ENCODE measurements around the gene MLANA. TPM values are rescaled to one million over a fixed set of nuclear protein-coding genes. Genes with fewer than 3 reads are reported as not detected.

The MLANA gene
- polyA plus RNA-seq, 1 donor from 2014 or later, result not detected

DNA sequence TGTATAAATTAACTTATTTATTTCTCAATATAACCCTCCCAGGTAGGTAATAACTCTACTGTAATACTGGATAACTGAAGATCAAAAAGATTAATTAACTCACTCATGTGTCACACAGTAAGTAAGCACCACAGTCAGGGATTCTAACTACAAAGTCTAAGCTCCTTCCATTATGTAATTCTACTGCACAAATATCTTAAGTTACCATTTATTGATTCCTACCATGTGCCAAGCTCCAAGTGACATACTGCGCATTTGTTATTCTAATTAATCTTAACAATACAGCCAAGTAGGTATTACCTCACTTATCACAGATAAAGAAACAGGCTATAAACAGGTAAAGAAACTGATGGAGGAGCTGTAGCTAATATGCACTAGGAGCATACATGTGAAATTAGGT lies 66.5 kb downstream of the MLANA start:
- Histone ChIP-seq H2AFZ (ENCODE audit: low read depth, low read length) (no peak overlapping the region), H3K4me3 (ENCODE audit: low read length) (no peak overlapping the region), H3F3A (ENCODE audit: insufficient read depth, low read length, poor library complexity, severe bottlenecking) (no peaks in the 10 kb centered on the region), H3K9me2 (ENCODE audit: insufficient read depth, low read length) (no peaks in the 10 kb centered on the region), H3K36me3 (ENCODE audit: insufficient read depth, low read length) (no peaks in the 10 kb centered on the region), H3K9ac (ENCODE audit: low read length) (no peak overlapping the region), H3K27me3 (ENCODE audit: insufficient read depth, low read depth, low read length) (no peaks in the 10 kb centered on the region), H4K20me1 (ENCODE audit: insufficient read depth) (no peaks in the 10 kb centered on the region), H3K79me2 (replicated peaks; ENCODE audit: insufficient read depth, low read length) (peaks cover 9% of the 10 kb centered on the region), H3K4me2 (ENCODE audit: low read length) (no peak overlapping the region), H3K27ac (ENCODE audit: low read length) (no peak overlapping the region), H3K9me3 (ENCODE audit: low read length) (no peaks in the 10 kb centered on the region)
- no peak for TF ChIP-seq MXI1 (conservative IDR thresholded peaks at IDR 0.05; ENCODE audit: poor library complexity, severe bottlenecking)
- no peak for TF ChIP-seq EP300 (conservative IDR thresholded peaks at IDR 0.05; ENCODE audit: poor library complexity, severe bottlenecking)
- TF ChIP-seq SMC3 (conservative IDR thresholded peaks at IDR 0.05; ENCODE audit: poor library complexity), result no peak
- TF ChIP-seq, protein P1, sequence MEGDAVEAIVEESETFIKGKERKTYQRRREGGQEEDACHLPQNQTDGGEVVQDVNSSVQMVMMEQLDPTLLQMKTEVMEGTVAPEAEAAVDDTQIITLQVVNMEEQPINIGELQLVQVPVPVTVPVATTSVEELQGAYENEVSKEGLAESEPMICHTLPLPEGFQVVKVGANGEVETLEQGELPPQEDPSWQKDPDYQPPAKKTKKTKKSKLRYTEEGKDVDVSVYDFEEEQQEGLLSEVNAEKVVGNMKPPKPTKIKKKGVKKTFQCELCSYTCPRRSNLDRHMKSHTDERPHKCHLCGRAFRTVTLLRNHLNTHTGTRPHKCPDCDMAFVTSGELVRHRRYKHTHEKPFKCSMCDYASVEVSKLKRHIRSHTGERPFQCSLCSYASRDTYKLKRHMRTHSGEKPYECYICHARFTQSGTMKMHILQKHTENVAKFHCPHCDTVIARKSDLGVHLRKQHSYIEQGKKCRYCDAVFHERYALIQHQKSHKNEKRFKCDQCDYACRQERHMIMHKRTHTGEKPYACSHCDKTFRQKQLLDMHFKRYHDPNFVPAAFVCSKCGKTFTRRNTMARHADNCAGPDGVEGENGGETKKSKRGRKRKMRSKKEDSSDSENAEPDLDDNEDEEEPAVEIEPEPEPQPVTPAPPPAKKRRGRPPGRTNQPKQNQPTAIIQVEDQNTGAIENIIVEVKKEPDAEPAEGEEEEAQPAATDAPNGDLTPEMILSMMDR (IDR thresholded peaks at IDR 0.05; ENCODE audit: poor library complexity, severe bottlenecking), result no peak
- no peak for TF ChIP-seq TAF1 (IDR thresholded peaks at IDR 0.05; ENCODE audit: low read depth)
- TF ChIP-seq POLR2AphosphoS5 (IDR thresholded peaks at IDR 0.05), result no peak
- no peak for TF ChIP-seq EZH2 (IDR thresholded peaks at IDR 0.05; ENCODE audit: borderline replicate concordance, insufficient read depth, low read length, poor library complexity, severe bottlenecking)
- TF ChIP-seq, protein P2, sequence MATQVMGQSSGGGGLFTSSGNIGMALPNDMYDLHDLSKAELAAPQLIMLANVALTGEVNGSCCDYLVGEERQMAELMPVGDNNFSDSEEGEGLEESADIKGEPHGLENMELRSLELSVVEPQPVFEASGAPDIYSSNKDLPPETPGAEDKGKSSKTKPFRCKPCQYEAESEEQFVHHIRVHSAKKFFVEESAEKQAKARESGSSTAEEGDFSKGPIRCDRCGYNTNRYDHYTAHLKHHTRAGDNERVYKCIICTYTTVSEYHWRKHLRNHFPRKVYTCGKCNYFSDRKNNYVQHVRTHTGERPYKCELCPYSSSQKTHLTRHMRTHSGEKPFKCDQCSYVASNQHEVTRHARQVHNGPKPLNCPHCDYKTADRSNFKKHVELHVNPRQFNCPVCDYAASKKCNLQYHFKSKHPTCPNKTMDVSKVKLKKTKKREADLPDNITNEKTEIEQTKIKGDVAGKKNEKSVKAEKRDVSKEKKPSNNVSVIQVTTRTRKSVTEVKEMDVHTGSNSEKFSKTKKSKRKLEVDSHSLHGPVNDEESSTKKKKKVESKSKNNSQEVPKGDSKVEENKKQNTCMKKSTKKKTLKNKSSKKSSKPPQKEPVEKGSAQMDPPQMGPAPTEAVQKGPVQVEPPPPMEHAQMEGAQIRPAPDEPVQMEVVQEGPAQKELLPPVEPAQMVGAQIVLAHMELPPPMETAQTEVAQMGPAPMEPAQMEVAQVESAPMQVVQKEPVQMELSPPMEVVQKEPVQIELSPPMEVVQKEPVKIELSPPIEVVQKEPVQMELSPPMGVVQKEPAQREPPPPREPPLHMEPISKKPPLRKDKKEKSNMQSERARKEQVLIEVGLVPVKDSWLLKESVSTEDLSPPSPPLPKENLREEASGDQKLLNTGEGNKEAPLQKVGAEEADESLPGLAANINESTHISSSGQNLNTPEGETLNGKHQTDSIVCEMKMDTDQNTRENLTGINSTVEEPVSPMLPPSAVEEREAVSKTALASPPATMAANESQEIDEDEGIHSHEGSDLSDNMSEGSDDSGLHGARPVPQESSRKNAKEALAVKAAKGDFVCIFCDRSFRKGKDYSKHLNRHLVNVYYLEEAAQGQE (IDR thresholded peaks at IDR 0.05; ENCODE audit: borderline replicate concordance), result no peak
- no peak for TF ChIP-seq RAD21 (conservative IDR thresholded peaks at IDR 0.05)

DNA sequence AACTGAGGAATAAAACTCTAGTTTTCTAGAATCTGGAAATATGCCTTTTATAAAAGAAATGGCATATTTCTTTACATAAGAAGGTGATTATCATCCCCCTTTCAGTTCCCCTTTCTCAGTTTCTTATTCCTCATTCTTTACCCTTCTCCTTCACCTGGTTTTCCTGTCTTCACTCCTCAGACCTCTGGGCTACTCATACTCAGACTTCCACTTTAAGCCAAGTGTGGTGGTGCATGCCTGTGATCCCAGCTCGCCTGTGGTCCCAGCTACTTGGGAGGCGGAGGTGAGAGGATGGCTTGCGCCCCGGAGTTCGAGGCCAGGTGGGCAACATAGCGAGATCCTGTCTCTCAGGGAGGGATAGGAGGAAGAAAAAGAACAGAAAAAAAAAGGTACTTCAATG lies 67.6 kb downstream of the MLANA start:
- Histone ChIP-seq H3K4me3 (ENCODE audit: low read length) (no peak overlapping the region), H3K4me2 (ENCODE audit: low read length) (no peak overlapping the region), H3K79me2 (replicated peaks; ENCODE audit: insufficient read depth, low read length) (peaks cover 9% of the 10 kb centered on the region), H3F3A (ENCODE audit: insufficient read depth, low read length, poor library complexity, severe bottlenecking) (no peaks in the 10 kb centered on the region), H3K9ac (ENCODE audit: low read length) (no peak overlapping the region), H3K27me3 (ENCODE audit: insufficient read depth, low read depth, low read length) (no peaks in the 10 kb centered on the region), H3K9me3 (ENCODE audit: low read length) (no peaks in the 10 kb centered on the region), H3K36me3 (ENCODE audit: insufficient read depth, low read length) (no peaks in the 10 kb centered on the region), H4K20me1 (ENCODE audit: insufficient read depth) (no peaks in the 10 kb centered on the region), H3K9me2 (ENCODE audit: insufficient read depth, low read length) (no peaks in the 10 kb centered on the region), H3K27ac (ENCODE audit: low read length) (no peak overlapping the region), H2AFZ (ENCODE audit: low read depth, low read length) (no peak overlapping the region)
- TF ChIP-seq EZH2 (IDR thresholded peaks at IDR 0.05; ENCODE audit: borderline replicate concordance, insufficient read depth, low read length, poor library complexity, severe bottlenecking), result no peak
- TF ChIP-seq, protein P1 (IDR thresholded peaks at IDR 0.05; ENCODE audit: poor library complexity, severe bottlenecking), result no peak
- TF ChIP-seq EP300 (conservative IDR thresholded peaks at IDR 0.05; ENCODE audit: poor library complexity, severe bottlenecking), result no peak
- TF ChIP-seq RAD21 (conservative IDR thresholded peaks at IDR 0.05), result no peak
- TF ChIP-seq SMC3 (conservative IDR thresholded peaks at IDR 0.05; ENCODE audit: poor library complexity), result no peak
- TF ChIP-seq MXI1 (conservative IDR thresholded peaks at IDR 0.05; ENCODE audit: poor library complexity, severe bottlenecking), result no peak
- TF ChIP-seq POLR2AphosphoS5 (IDR thresholded peaks at IDR 0.05), result no peak
- TF ChIP-seq, protein P2 (IDR thresholded peaks at IDR 0.05; ENCODE audit: borderline replicate concordance), result no peak
- no peak for TF ChIP-seq TAF1 (IDR thresholded peaks at IDR 0.05; ENCODE audit: low read depth)
